Measurements from ENCODE around the gene EFEMP2. TPM values are rescaled to one million over a fixed set of nuclear protein-coding genes. Genes with fewer than 3 reads are reported as not detected.

EFEMP2 gene
- total RNA-seq, 3 donors from 2014 or later = 34.5 to 75.0 (median 57.0) TPM

DNA sequence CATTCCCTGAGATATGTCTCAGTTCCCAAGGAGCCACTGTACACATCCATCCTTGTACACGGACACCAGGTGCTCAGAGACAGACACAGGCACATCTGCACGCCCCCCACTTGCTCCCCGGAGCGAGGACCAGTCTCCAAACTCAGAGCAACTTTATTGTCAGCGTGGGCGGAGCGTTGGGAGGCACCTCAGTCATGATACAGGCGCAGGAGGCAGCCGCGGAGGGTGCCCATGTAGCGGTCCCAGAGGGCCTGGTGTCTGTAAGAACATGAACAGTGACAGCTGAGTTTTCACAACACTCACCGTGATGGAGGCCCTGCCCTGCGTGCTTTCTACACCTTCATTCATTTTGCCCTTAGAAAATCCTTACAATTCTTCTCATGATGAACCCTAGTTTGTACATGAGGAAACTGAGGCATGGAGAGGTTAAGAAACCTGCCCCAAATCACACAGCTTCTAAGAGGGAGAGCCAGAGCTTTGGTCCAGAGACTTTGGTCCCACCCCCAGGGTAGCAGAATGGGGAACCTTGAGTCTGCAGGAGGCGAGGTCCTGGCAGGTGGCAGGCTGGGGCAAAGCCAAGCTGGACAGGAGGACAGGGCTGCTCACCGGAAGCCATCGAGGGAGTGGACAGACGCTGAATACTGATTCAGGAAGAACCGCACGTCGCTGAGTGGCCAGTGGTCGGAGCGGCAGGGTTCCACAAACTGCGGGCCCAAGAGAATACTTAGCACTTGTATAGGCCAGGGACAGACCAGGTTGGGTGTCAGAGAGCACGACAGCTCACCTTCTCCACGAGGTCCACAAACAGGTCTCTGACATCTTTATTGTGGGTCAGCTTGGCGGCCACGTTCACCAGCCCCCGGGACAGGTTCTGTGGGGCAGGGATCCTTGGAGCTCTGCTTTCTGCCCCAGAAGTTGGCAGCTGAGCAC lies 11.5 kb upstream of the EFEMP2 start:
- DNase-seq (ENCODE audit: low spot score in 2 of 2) = no peak
- Histone ChIP-seq H3K27me3 (no peaks in the 10 kb centered on the region), H3K27ac (peak overlapping the region in 1 of 2 donors; percentile 3), H3K36me3 (no peaks in the 10 kb centered on the region), H3K4me3 (no peak overlapping the region), H3K4me1 (peaks cover 5 to 12% of the 10 kb centered on the region in 2 donors), H3K9me3 (no peaks in the 10 kb centered on the region)
- TF ChIP-seq POLR2AphosphoS5 (IDR thresholded peaks at IDR 0.05) (no peak), POLR2A (IDR thresholded peaks at IDR 0.05) (no peak)
- TF ChIP-seq, protein P1, sequence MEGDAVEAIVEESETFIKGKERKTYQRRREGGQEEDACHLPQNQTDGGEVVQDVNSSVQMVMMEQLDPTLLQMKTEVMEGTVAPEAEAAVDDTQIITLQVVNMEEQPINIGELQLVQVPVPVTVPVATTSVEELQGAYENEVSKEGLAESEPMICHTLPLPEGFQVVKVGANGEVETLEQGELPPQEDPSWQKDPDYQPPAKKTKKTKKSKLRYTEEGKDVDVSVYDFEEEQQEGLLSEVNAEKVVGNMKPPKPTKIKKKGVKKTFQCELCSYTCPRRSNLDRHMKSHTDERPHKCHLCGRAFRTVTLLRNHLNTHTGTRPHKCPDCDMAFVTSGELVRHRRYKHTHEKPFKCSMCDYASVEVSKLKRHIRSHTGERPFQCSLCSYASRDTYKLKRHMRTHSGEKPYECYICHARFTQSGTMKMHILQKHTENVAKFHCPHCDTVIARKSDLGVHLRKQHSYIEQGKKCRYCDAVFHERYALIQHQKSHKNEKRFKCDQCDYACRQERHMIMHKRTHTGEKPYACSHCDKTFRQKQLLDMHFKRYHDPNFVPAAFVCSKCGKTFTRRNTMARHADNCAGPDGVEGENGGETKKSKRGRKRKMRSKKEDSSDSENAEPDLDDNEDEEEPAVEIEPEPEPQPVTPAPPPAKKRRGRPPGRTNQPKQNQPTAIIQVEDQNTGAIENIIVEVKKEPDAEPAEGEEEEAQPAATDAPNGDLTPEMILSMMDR (IDR thresholded peaks at IDR 0.05) = no peak
- intact Hi-C loops (cut with DNase I; ENCODE audit: low total_unique reads) = loop anchor here (10.0 kb wide), 1 partner anchor 81 kb away; the partner anchor contains the start of gene SART1

DNA sequence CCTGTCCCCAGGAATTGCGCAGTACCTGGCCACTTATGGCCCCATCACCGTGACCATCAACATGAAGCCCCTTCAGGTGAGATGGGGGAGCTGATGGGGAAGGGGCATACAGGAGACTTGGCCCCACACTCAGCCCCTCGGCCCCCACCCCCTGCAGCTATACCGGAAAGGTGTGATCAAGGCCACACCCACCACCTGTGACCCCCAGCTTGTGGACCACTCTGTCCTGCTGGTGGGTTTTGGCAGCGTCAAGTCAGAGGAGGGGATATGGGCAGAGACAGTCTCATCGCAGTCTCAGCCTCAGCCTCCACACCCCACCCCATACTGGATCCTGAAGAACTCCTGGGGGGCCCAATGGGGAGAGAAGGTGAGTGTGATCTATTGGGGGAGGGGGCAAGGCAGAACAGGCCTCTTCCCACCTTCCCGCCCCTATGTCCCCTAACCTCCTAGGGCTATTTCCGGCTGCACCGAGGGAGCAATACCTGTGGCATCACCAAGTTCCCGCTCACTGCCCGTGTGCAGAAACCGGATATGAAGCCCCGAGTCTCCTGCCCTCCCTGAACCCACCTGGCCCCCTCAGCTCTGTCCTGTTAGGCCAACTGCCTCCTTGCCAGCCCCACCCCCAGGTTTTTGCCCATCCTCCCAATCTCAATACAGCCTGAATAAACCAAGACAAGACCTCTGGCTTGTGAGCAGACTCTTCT lies 10.6 kb upstream of the EFEMP2 start:
- Histone ChIP-seq H3K36me3 (no peaks in the 10 kb centered on the region), H3K9me3 (no peaks in the 10 kb centered on the region), H3K27ac (no peak overlapping the region), H3K4me1 (peaks cover 5 to 12% of the 10 kb centered on the region in 2 donors), H3K27me3 (no peaks in the 10 kb centered on the region), H3K4me3 (no peak overlapping the region)
- intact Hi-C loops (cut with DNase I; ENCODE audit: low total_unique reads) = loop anchor here (10.0 kb wide), 1 partner anchor 82 kb away; the partner anchor contains the start of gene SART1
- DNase-seq (ENCODE audit: low spot score in 2 of 2) = no peak
- TF ChIP-seq POLR2A (IDR thresholded peaks at IDR 0.05) (no peak), POLR2AphosphoS5 (IDR thresholded peaks at IDR 0.05) (no peak)
- TF ChIP-seq, protein P1 (IDR thresholded peaks at IDR 0.05) = no peak

DNA sequence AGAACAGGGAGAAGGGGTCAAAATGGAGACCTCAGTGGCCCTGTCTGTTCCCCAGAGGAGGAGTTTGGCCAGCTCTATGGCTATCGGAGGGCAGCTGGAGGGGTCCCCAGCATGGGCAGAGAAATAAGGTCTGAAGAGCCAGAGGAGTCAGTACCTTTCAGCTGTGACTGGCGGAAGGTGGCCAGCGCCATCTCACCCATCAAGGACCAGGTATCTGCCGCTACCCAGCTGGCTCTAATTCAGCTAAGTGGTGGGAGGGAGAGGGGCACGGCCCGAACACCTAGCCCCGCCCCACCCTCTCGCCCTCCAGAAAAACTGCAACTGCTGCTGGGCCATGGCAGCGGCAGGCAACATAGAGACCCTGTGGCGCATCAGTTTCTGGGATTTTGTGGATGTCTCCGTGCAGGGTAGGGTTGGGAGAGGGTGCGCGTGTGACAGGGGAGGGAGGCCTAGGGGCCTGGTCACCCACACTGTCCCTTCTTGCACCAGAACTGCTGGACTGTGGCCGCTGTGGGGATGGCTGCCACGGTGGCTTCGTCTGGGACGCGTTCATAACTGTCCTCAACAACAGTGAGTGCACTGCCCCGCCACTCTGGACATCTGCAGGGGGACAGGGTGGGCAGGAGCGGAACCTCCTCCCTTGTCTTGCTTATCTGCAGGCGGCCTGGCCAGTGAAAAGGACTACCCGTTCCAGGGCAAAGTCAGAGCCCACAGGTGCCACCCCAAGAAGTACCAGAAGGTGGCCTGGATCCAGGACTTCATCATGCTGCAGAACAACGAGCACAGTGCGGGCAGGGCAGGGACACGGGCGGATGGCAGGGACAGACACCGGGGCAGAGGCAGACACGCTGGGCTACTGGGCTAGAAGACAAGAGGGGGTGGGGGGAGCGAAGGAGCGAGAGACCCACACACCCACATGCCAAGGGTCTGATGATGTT lies 9.8 kb upstream of the EFEMP2 start:
- H3K9me3 ChIP-seq = no peaks in the 10 kb centered on the region
- intact Hi-C loops (cut with DNase I; ENCODE audit: low total_unique reads) = loop anchor here (10.0 kb wide), 1 partner anchor 82 kb away; the partner anchor contains the start of gene SART1
- H3K4me1 ChIP-seq = peaks cover 0 to 5% of the 10 kb centered on the region in 2 donors
- H3K27me3 ChIP-seq = no peaks in the 10 kb centered on the region
- DNase-seq (ENCODE audit: low spot score in 2 of 2) = no peak
- TF ChIP-seq POLR2AphosphoS5 (IDR thresholded peaks at IDR 0.05) (no peak), POLR2A (IDR thresholded peaks at IDR 0.05) (no peak)
- TF ChIP-seq, protein P1 (IDR thresholded peaks at IDR 0.05) = no peak
- H3K36me3 ChIP-seq = no peaks in the 10 kb centered on the region
- H3K27ac ChIP-seq = no peak overlapping the region
- H3K4me3 ChIP-seq = no peak overlapping the region

DNA sequence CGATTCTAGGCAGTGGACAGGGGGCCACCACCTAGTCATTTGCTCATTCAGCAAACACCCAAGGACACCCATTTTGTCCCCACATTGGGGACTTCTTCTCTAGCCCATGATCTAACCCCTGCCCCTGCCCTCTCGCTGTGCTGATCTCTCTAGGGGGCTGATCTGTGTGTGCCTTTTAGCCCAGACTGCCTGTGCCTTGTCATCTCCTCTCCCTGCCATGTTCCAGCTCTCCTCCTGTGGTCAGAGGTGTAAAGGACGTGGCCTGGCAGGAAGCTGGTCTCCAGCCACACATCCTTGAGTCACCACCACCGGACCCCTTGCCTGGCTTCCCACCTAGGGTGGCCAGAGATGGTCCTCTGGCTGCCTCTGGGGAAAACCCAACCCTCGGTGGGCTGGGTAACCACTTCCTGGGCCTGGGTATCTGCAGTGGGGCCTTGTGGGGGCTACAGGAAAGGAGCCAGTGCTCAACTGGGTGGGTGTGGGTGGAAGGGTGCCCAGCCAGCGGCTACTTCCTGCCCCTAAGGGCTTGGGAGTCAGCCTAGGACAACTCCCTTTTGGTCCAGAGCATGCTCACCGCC lies 8.3 kb upstream of the EFEMP2 start:
- Histone ChIP-seq H3K4me1 (no peaks in the 10 kb centered on the region), H3K36me3 (no peaks in the 10 kb centered on the region), H3K27ac (no peak overlapping the region), H3K9me3 (no peaks in the 10 kb centered on the region), H3K4me3 (no peak overlapping the region), H3K27me3 (no peaks in the 10 kb centered on the region)
- intact Hi-C loops (cut with DNase I; ENCODE audit: low total_unique reads) = loop anchor here (10.0 kb wide), 1 partner anchor 84 kb away; the partner anchor contains the start of gene SART1
- no peak for DNase-seq (ENCODE audit: low spot score in 2 of 2)
- TF ChIP-seq, protein P1 (IDR thresholded peaks at IDR 0.05) = no peak
- TF ChIP-seq POLR2A (IDR thresholded peaks at IDR 0.05) (no peak), POLR2AphosphoS5 (IDR thresholded peaks at IDR 0.05) (no peak)
